Measurements from ENCODE around the gene CCT4.
"Not testable (repeated sequence)": the region's sequence is repeated elsewhere in the genome, so short reads cannot be mapped to it uniquely, and the experiment has no call there.

The CCT4 gene

GRCh38 chr2:61888267-61889055 is at the start of gene CCT4:
Gene CCT4 (minus strand): TSS chr2:61888656. CDS start chr2:61888507, 149 bp downstream.
- peak; percentile 91 for DNase-seq

GRCh38 chr2:61937886-61938285 is 49.4 kb upstream of the CCT4 start:
- DNase-seq: no peak

GRCh38 chr2:61937098-61937497 is 48.6 kb upstream of the CCT4 start:
- no peak for DNase-seq

GRCh38 chr2:61928826-61929461 is 40.5 kb upstream of the CCT4 start:
- peak; percentile 79 for DNase-seq

- DNase-seq: no peak
Observed at GRCh38 chr2:61926531-61927477, 38.3 kb upstream of the CCT4 start.

- no peak for DNase-seq
Observed at GRCh38 chr2:61924895-61925663, 36.6 kb upstream of the CCT4 start.

- no peak for DNase-seq
Observed at GRCh38 chr2:61922714-61923113, 34.3 kb upstream of the CCT4 start.

- DNase-seq: no peak
Observed at GRCh38 chr2:61920548-61920947, 32.1 kb upstream of the CCT4 start.

- DNase-seq: not testable (repeated sequence)
Observed at GRCh38 chr2:61914794-61915193, 26.3 kb upstream of the CCT4 start.

- DNase-seq: peak; percentile 36
Observed at GRCh38 chr2:61911510-61911909, 23.1 kb upstream of the CCT4 start.

GRCh38 chr2:61910603-61911002 is 22.1 kb upstream of the CCT4 start:
- DNase-seq: peak; percentile 15

- no peak for DNase-seq
Observed at GRCh38 chr2:61909116-61909515, 20.7 kb upstream of the CCT4 start.

GRCh38 chr2:61906186-61906470 is 17.7 kb upstream of the CCT4 start:
- DNase-seq: peak; percentile 59

GRCh38 chr2:61905372-61906185 is 17.1 kb upstream of the CCT4 start, which contains the start of gene COMMD1:
Gene COMMD1 (plus strand): TSS chr2:61905674. CDS start chr2:61905679, 5 bp downstream.
- DNase-seq: peak; percentile 86

GRCh38 chr2:61900281-61900680 is 11.8 kb upstream of the CCT4 start:
- no peak for DNase-seq

GRCh38 chr2:61898810-61899209 is 10.4 kb upstream of the CCT4 start:
- DNase-seq: peak; percentile 53

GRCh38 chr2:61887717-61888266 is 664 bp downstream of the CCT4 start:
- DNase-seq: peak; percentile 61

- no peak for DNase-seq
Observed at GRCh38 chr2:61885896-61886603, 2.4 kb downstream of the CCT4 start.

GRCh38 chr2:61882850-61883249 is 5.6 kb downstream of the CCT4 start:
- DNase-seq: no peak

- not testable (repeated sequence) for DNase-seq
Observed at GRCh38 chr2:61879351-61879750, 9.1 kb downstream of the CCT4 start.

- DNase-seq: no peak
Observed at GRCh38 chr2:61878761-61879160, 9.7 kb downstream of the CCT4 start.

Data from NCI-H82 (cell line).